Vagina (tissue), 2 donors: ENCODE measurements around the gene DRGX. TPM values are rescaled to one million over a fixed set of nuclear protein-coding genes. Genes with fewer than 3 reads are reported as not detected.
A peak's percentile ranks its signal among the peaks of the same experiment; 100 is the strongest.

Source experiments
- DNase-seq, 2 donors: peaks; one replicate each; pipeline ENCODE4 v3.0.0-alpha.2; 2017; ENCODE audit errors: extremely low spot score in 2 of 2
- H3K27ac ChIP-seq: fragments of 200-600 bp; sonication (generic); one replicate; pipeline ENCODE4 v1.5.1; 2019
- H3K27me3 ChIP-seq: fragments of 200-600 bp; sonication (generic); one replicate; pipeline ENCODE4 v1.5.1; 2019
- H3K36me3 ChIP-seq, 2 donors: fragments of 200-600 bp; sonication (generic); one replicate each; pipeline ENCODE4 v1.5.1; 2017 to 2019
- H3K4me1 ChIP-seq: fragments of 200-600 bp; sonication (generic); one replicate; pipeline ENCODE4 v1.5.1; 2019
- H3K4me3 ChIP-seq, 2 donors: fragments of 200-600 bp; sonication (generic); 1 replicate in 1 of 2; 2 replicates in 1 of 2; pipeline ENCODE4 v1.5.1; 2016 to 2019
- H3K9me3 ChIP-seq: fragments of 200-600 bp; sonication (generic); one replicate; pipeline ENCODE4 v1.5.1; 2019
- CTCF ChIP-seq, 3 experiments: fragments of 450-650 bp in 2 of 3; fragments of 200-600 bp in 1 of 3; sonication (generic) in 1 of 3; IDR thresholded peaks; one replicate each; pipeline ENCODE4 v1.5.1; 2017 to 2019; ENCODE audit warnings: antibody characterized with exemption in 3 of 3, mild to moderate bottlenecking in 2 of 3, moderate library complexity in 2 of 3
- POLR2A ChIP-seq, 2 donors: fragments of 450-650 bp; IDR thresholded peaks; one replicate each; pipeline ENCODE4 v1.6.1; 2017; ENCODE audit warnings: antibody characterized with exemption in 2 of 2, mild to moderate bottlenecking in 2 of 2, moderate library complexity in 2 of 2
- POLR2AphosphoS5 ChIP-seq, 2 donors: sonication (generic); formaldehyde crosslinking; IDR thresholded peaks; one replicate each; pipeline ENCODE4 v1.9.0; 2017; ENCODE audit warnings: antibody characterized with exemption in 2 of 2, mild to moderate bottlenecking in 2 of 2, low read depth in 1 of 2; ENCODE audit not compliant: insufficient read depth in 1 of 2
- intact Hi-C: fragments of 100-400 bp; cut with DNase I; formaldehyde crosslinking; loops from one replicate; pipeline ENCODE4 v1.15.1; 2023
- total RNA-seq: library from RNA; depleted of rRNA; stranded (reverse); fragments of >200 nt; gene quantifications from one replicate; pipeline ENCODE4 v1.2.3, GENCODE V29; 2016

The DRGX gene
- total RNA-seq, 1 donor from 2014 or later = not detected

GRCh38 chr10:49347342-49347741, 48.5 kb downstream of the DRGX start:
- no peak overlapping the region for H3K4me3 ChIP-seq
- no peaks in the 10 kb centered on the region for H3K4me1 ChIP-seq
- H3K9me3 ChIP-seq = no peaks in the 10 kb centered on the region
- DNase-seq = peak in 1 of 2 donors; percentile 60
- H3K36me3 ChIP-seq = no peaks in the 10 kb centered on the region
- intact Hi-C loops = no loop called here
- no peaks in the 10 kb centered on the region for H3K27me3 ChIP-seq
- TF ChIP-seq POLR2A (IDR thresholded peaks at IDR 0.05) (no peak), POLR2AphosphoS5 (IDR thresholded peaks at IDR 0.05; ENCODE audit: insufficient read depth in 1 of 2, low read depth in 1 of 2) (no peak), CTCF (IDR thresholded peaks at IDR 0.05) (no peak)
- no peak overlapping the region for H3K27ac ChIP-seq

- no peaks in the 10 kb centered on the region for H3K27me3 ChIP-seq
- no peak for DNase-seq
- no peak overlapping the region for H3K27ac ChIP-seq
- TF ChIP-seq POLR2AphosphoS5 (IDR thresholded peaks at IDR 0.05; ENCODE audit: insufficient read depth in 1 of 2, low read depth in 1 of 2) (no peak), POLR2A (IDR thresholded peaks at IDR 0.05) (no peak), CTCF (IDR thresholded peaks at IDR 0.05) (no peak)
- no peak overlapping the region for H3K4me3 ChIP-seq
- no peaks in the 10 kb centered on the region for H3K36me3 ChIP-seq
- no peaks in the 10 kb centered on the region for H3K4me1 ChIP-seq
- intact Hi-C loops = no loop called here
- H3K9me3 ChIP-seq = no peaks in the 10 kb centered on the region
Observed at GRCh38 chr10:49344840-49345239, 51.0 kb downstream of the DRGX start.

GRCh38 chr10:49338604-49339003, 57.3 kb downstream of the DRGX start:
- DNase-seq = no peak
- Histone ChIP-seq H3K36me3 (no peaks in the 10 kb centered on the region), H3K9me3 (no peaks in the 10 kb centered on the region), H3K27ac (no peak overlapping the region), H3K27me3 (no peaks in the 10 kb centered on the region), H3K4me1 (no peaks in the 10 kb centered on the region), H3K4me3 (no peak overlapping the region)
- intact Hi-C loops = no loop called here
- TF ChIP-seq CTCF (IDR thresholded peaks at IDR 0.05) (no peak), POLR2AphosphoS5 (IDR thresholded peaks at IDR 0.05; ENCODE audit: insufficient read depth in 1 of 2, low read depth in 1 of 2) (no peak), POLR2A (IDR thresholded peaks at IDR 0.05) (no peak)

GRCh38 chr10:49335364-49335972, 60.4 kb downstream of the DRGX start:
- TF ChIP-seq CTCF (IDR thresholded peaks at IDR 0.05) (no peak), POLR2A (IDR thresholded peaks at IDR 0.05) (no peak), POLR2AphosphoS5 (IDR thresholded peaks at IDR 0.05; ENCODE audit: insufficient read depth in 1 of 2, low read depth in 1 of 2) (no peak)
- intact Hi-C loops = no loop called here
- no peak overlapping the region for H3K27ac ChIP-seq
- DNase-seq = peak; percentile 61 to 70
- no peaks in the 10 kb centered on the region for H3K27me3 ChIP-seq
- H3K9me3 ChIP-seq = no peaks in the 10 kb centered on the region
- H3K4me3 ChIP-seq = no peak overlapping the region
- H3K4me1 ChIP-seq = no peaks in the 10 kb centered on the region
- no peaks in the 10 kb centered on the region for H3K36me3 ChIP-seq

- H3K4me1 ChIP-seq = no peaks in the 10 kb centered on the region
- peak in 1 of 2 donors; percentile 54 for DNase-seq
- no peak overlapping the region for H3K27ac ChIP-seq
- intact Hi-C loops = no loop called here
- no peaks in the 10 kb centered on the region for H3K27me3 ChIP-seq
- no peaks in the 10 kb centered on the region for H3K9me3 ChIP-seq
- TF ChIP-seq POLR2A (IDR thresholded peaks at IDR 0.05) = no peak
- no peak for TF ChIP-seq CTCF (IDR thresholded peaks at IDR 0.05)
- no peak for TF ChIP-seq POLR2AphosphoS5 (IDR thresholded peaks at IDR 0.05; ENCODE audit: insufficient read depth in 1 of 2, low read depth in 1 of 2)
- H3K4me3 ChIP-seq = no peak overlapping the region
- no peaks in the 10 kb centered on the region for H3K36me3 ChIP-seq
Observed at GRCh38 chr10:49334964-49335363, 60.9 kb downstream of the DRGX start.
